Pulmonary artery endothelial cell (primary cell): ENCODE data around the gene FHL1. TPM values are rescaled to one million over a fixed set of nuclear protein-coding genes. Genes with fewer than 3 reads are reported as not detected.
"Not testable (repeated sequence)": the region's sequence is repeated elsewhere in the genome, so short reads cannot be mapped to it uniquely, and the experiment has no call there.

Experiments
- DNase-seq: peaks from one replicate; pipeline ENCODE4 v3.0.0-alpha.2; 2011; ENCODE audit warnings: low read depth, low spot score
- total RNA-seq: library from RNA; depleted of rRNA; stranded (reverse); fragments of >200 nt; gene quantifications from 2 replicates; pipeline ENCODE4 v1.2.3, GENCODE V29; 2014

FHL1 gene
- total RNA-seq, 1 donor from 2014 or later = 96.0 TPM

- DNase-seq = no peak
Measured at GRCh38 chrX:136209016-136209738, 61.8 kb downstream of the FHL1 start.

- DNase-seq = no peak
Measured at GRCh38 chrX:136209751-136210150, 62.4 kb downstream of the FHL1 start.

GRCh38 chrX:136210243-136210642, 62.9 kb downstream of the FHL1 start:
- DNase-seq = no peak

GRCh38 chrX:136210806-136211205, 63.5 kb downstream of the FHL1 start:
- DNase-seq = no peak

- no peak for DNase-seq
Measured at GRCh38 chrX:136211766-136212556, 64.6 kb downstream of the FHL1 start.

GRCh38 chrX:136212557-136213111, 65.3 kb downstream of the FHL1 start:
- DNase-seq = no peak

GRCh38 chrX:136214551-136214950, 67.2 kb downstream of the FHL1 start:
- peak; percentile 51 for DNase-seq

- no peak for DNase-seq
Measured at GRCh38 chrX:136215559-136215958, 68.2 kb downstream of the FHL1 start.

GRCh38 chrX:136219893-136220292, 72.6 kb downstream of the FHL1 start:
- no peak for DNase-seq

GRCh38 chrX:136220540-136220939, 73.2 kb downstream of the FHL1 start:
- DNase-seq = no peak

- no peak for DNase-seq
Measured at GRCh38 chrX:136220951-136221350, 73.6 kb downstream of the FHL1 start.

- no peak for DNase-seq
Measured at GRCh38 chrX:136221851-136222513, 74.6 kb downstream of the FHL1 start.

GRCh38 chrX:136227074-136227473, 79.7 kb downstream of the FHL1 start:
- DNase-seq = no peak

- no peak for DNase-seq
Measured at GRCh38 chrX:136227948-136228838, 80.9 kb downstream of the FHL1 start.

- no peak for DNase-seq
Measured at GRCh38 chrX:136228839-136229207, 81.5 kb downstream of the FHL1 start.

- DNase-seq = no peak
Measured at GRCh38 chrX:136237074-136237473, 89.7 kb downstream of the FHL1 start.

- DNase-seq = not testable (repeated sequence)
Measured at GRCh38 chrX:136237849-136238248, 90.5 kb downstream of the FHL1 start.

GRCh38 chrX:136246201-136246600, 98.9 kb downstream of the FHL1 start:
- DNase-seq = no peak

GRCh38 chrX:136250191-136251040, 103.1 kb downstream of the FHL1 start:
- DNase-seq = no peak
